NCI-H2196 (cell line): Measurements from ENCODE around the gene ZFYVE28.

Source experiments
- DNase-seq: peaks from one replicate; lab custom pipeline; 2025; ENCODE audit not compliant: unreplicated experiment; lab: John Stamatoyannopoulos, UW

ZFYVE28 gene

GRCh38 chr4:2334826-2335728 is 83.4 kb downstream of the ZFYVE28 start:
- DNase-seq, result no peak

- DNase-seq, result no peak
Observed at GRCh38 chr4:2333916-2334644, 84.4 kb downstream of the ZFYVE28 start.

GRCh38 chr4:2333356-2333841 is 85.0 kb downstream of the ZFYVE28 start:
- DNase-seq, result no peak

GRCh38 chr4:2332976-2333319 is 85.5 kb downstream of the ZFYVE28 start:
- DNase-seq, result no peak

GRCh38 chr4:2332201-2332975 is 86.1 kb downstream of the ZFYVE28 start:
- DNase-seq, result no peak

GRCh38 chr4:2331519-2332200 is 86.8 kb downstream of the ZFYVE28 start:
- DNase-seq, result no peak

- no peak for DNase-seq
Observed at GRCh38 chr4:2331043-2331420, 87.4 kb downstream of the ZFYVE28 start.

- no peak for DNase-seq
Observed at GRCh38 chr4:2330091-2331042, 88.1 kb downstream of the ZFYVE28 start.

- no peak for DNase-seq
Observed at GRCh38 chr4:2327579-2327978, 90.9 kb downstream of the ZFYVE28 start.

GRCh38 chr4:2324891-2325290 is 93.6 kb downstream of the ZFYVE28 start:
- DNase-seq, result no peak

GRCh38 chr4:2322841-2323240 is 95.6 kb downstream of the ZFYVE28 start:
- DNase-seq, result no peak

GRCh38 chr4:2322227-2322626 is 96.2 kb downstream of the ZFYVE28 start:
- no peak for DNase-seq

- DNase-seq, result no peak
Observed at GRCh38 chr4:2321279-2322196, 96.9 kb downstream of the ZFYVE28 start.

- DNase-seq, result no peak
Observed at GRCh38 chr4:2320746-2321145, 97.7 kb downstream of the ZFYVE28 start.

- DNase-seq, result no peak
Observed at GRCh38 chr4:2320152-2320551, 98.3 kb downstream of the ZFYVE28 start.

GRCh38 chr4:2318885-2319284 is 99.6 kb downstream of the ZFYVE28 start:
- DNase-seq, result no peak

GRCh38 chr4:2318476-2318875 is 100.0 kb downstream of the ZFYVE28 start:
- no peak for DNase-seq

GRCh38 chr4:2313366-2313765 is 105.1 kb downstream of the ZFYVE28 start:
- DNase-seq, result no peak
